ENCODE results near the gene CDK13. TPM values are rescaled to one million over a fixed set of nuclear protein-coding genes. Genes with fewer than 3 reads are reported as not detected.
A peak's percentile ranks its signal among the peaks of the same experiment; 100 is the strongest.

Gene CDK13
- polyA plus RNA-seq, 2 of the 4 experiments (the other 2 are of a cell fraction), result 18.2 to 39.6 TPM

DNA sequence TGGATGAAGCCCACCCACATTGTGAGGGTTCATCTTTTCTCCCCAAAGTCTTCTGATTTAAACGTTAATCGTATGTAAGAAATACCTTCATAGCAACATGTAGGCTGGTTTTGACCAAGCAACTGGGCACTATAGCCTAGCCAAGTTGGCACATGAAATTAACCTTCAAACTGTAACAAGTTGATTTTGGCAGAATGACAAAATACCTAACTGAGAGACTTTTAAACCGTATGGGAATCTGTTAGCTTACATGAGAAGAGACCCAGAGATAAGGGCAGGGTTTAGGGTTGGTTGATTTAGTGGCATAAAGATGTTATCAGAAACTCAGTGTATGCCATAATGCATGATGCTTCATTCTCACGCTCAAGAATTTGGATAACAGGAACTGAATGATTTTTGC is 69.5 kb downstream of the CDK13 start:
- ChIA-PET CTCF (interaction anchor here (1.1 to 1.4 kb wide), 2 partner anchors 9 to 123 kb away, joined by 4 read pairs; no protein-coding TSS in a partner anchor), POLR2A (no interaction called here)
- H3K27ac ChIP-seq, result no peak overlapping the region
- TF ChIP-seq ZC3H11A (IDR thresholded peaks at IDR 0.05) (no peak), FOSL2 (IDR thresholded peaks at IDR 0.05) (no peak), FOSL2 (CRISPR knock-in tag; IDR thresholded peaks at IDR 0.05) (no peak), TP53 (CRISPR knock-in tag; IDR thresholded peaks at IDR 0.05) (no peak), SMC3 (IDR thresholded peaks at IDR 0.05) (no peak), GATA3 (IDR thresholded peaks at IDR 0.05; ENCODE audit: borderline replicate concordance) (no peak), RAD21 (conservative IDR thresholded peaks at IDR 0.05 in 1 of 2, IDR thresholded peaks at IDR 0.05 in 1 of 2) (no peak), HDAC2 (IDR thresholded peaks at IDR 0.05) (no peak)
- TF ChIP-seq, protein P1, sequence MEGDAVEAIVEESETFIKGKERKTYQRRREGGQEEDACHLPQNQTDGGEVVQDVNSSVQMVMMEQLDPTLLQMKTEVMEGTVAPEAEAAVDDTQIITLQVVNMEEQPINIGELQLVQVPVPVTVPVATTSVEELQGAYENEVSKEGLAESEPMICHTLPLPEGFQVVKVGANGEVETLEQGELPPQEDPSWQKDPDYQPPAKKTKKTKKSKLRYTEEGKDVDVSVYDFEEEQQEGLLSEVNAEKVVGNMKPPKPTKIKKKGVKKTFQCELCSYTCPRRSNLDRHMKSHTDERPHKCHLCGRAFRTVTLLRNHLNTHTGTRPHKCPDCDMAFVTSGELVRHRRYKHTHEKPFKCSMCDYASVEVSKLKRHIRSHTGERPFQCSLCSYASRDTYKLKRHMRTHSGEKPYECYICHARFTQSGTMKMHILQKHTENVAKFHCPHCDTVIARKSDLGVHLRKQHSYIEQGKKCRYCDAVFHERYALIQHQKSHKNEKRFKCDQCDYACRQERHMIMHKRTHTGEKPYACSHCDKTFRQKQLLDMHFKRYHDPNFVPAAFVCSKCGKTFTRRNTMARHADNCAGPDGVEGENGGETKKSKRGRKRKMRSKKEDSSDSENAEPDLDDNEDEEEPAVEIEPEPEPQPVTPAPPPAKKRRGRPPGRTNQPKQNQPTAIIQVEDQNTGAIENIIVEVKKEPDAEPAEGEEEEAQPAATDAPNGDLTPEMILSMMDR (IDR thresholded peaks at IDR 0.05), result no peak
- FAIRE-seq, result peak; percentile 32
- H3K9me3 ChIP-seq, result no peaks in the 10 kb centered on the region
- H3K4me2 ChIP-seq, result no peak overlapping the region
- peaks cover 36% of the 10 kb centered on the region for H3K4me1 ChIP-seq
- no peak overlapping the region for H3K4me3 ChIP-seq
- WGBS (ENCODE audit: missing lambda C conversion rate), result 78% methylated on average over 4 of the region's 4 CpGs
- no peak for ATAC-seq
- DNase-seq (ENCODE audit: low read depth in 1 of 2, low spot score in 1 of 2), result no peak

DNA sequence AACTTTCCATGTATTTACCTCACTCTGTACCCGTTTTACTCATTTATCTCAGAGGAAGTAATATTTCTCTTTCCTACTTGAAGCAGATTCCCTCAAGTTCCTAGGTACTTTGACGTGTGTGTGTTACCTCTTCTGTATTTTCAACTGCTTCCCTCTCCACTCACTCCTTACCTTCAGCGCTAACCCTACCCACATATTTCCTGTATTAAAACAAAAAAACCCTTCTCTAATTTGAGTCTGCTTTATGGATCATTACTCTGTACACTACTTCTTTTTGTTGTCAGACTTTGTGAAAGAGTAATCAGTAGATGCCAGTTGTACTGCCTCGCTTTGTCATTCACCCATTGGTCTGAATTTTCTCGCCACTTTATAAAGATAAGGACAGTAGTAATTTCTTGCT is 74.0 kb downstream of the CDK13 start:
- no peak overlapping the region for H3K4me2 ChIP-seq
- no peak for FAIRE-seq
- CTCF ChIA-PET, result no interaction called here
- H3K9me3 ChIP-seq, result no peaks in the 10 kb centered on the region
- POLR2A ChIA-PET, result no interaction called here
- no peak overlapping the region for H3K27ac ChIP-seq
- no peak for DNase-seq (ENCODE audit: low read depth in 1 of 2, low spot score in 1 of 2)
- WGBS (ENCODE audit: missing lambda C conversion rate), result 93% methylated on average over 5 of the region's 5 CpGs
- H3K4me1 ChIP-seq, result peaks cover 9% of the 10 kb centered on the region; the same call in 2 of the 3 replicates
- ATAC-seq, result no peak
- H3K4me3 ChIP-seq, result no peak overlapping the region
- TF ChIP-seq ZSCAN20 (CRISPR knock-in tag; IDR thresholded peaks at IDR 0.05) (no peak), SMC3 (IDR thresholded peaks at IDR 0.05) (no peak), RARB (CRISPR knock-in tag; IDR thresholded peaks at IDR 0.05) (no peak)

DNA sequence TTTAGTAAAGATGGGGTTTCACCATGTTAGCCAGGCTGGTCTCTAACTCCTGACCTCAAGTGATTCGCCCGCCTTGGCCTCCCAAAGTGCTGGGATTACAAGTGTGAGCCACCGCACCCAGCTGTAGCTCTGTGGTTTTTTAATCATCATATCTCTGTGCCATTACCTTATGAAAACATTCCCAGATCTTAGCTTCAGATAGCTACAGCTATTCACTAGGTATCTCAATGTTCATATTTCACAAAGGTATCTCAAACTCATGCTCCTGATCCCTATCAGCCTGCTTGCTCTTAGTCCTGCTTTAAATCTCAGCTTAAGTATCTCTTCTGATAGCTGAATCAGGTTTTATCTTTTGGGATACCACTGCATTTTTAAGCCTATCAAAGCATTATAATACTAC is 74.8 kb downstream of the CDK13 start:
- H3K27ac ChIP-seq, result no peak overlapping the region
- POLR2A ChIA-PET, result no interaction called here
- H3K9me3 ChIP-seq, result no peaks in the 10 kb centered on the region
- TF ChIP-seq CBX8 (IDR thresholded peaks at IDR 0.05), result no peak
- TF ChIP-seq NR3C1 (IDR thresholded peaks at IDR 0.05), result no peak
- TF ChIP-seq, protein P2, sequence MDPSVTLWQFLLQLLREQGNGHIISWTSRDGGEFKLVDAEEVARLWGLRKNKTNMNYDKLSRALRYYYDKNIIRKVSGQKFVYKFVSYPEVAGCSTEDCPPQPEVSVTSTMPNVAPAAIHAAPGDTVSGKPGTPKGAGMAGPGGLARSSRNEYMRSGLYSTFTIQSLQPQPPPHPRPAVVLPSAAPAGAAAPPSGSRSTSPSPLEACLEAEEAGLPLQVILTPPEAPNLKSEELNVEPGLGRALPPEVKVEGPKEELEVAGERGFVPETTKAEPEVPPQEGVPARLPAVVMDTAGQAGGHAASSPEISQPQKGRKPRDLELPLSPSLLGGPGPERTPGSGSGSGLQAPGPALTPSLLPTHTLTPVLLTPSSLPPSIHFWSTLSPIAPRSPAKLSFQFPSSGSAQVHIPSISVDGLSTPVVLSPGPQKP (IDR thresholded peaks at IDR 0.05; ENCODE audit: low read depth, low read length), result no peak
- TF ChIP-seq CBX2 (IDR thresholded peaks at IDR 0.05; ENCODE audit: borderline replicate concordance, low read depth), result no peak
- TF ChIP-seq BHLHE40 (IDR thresholded peaks at IDR 0.05; ENCODE audit: low read depth, low read length), result no peak
- ATAC-seq (no peak), DNase-seq (ENCODE audit: low read depth in 1 of 2, low spot score in 1 of 2) (no peak), FAIRE-seq (no peak)
- CTCF ChIA-PET, result no interaction called here
- WGBS (ENCODE audit: missing lambda C conversion rate), result 98% methylated on average over 3 of the region's 3 CpGs
- H3K4me2 ChIP-seq, result no peak overlapping the region
- H3K4me1 ChIP-seq, result 0 out of 3 replicates have a peak, but pooled peaks cover 3% of the 10 kb centered on the region
- no peak overlapping the region for H3K4me3 ChIP-seq

DNA sequence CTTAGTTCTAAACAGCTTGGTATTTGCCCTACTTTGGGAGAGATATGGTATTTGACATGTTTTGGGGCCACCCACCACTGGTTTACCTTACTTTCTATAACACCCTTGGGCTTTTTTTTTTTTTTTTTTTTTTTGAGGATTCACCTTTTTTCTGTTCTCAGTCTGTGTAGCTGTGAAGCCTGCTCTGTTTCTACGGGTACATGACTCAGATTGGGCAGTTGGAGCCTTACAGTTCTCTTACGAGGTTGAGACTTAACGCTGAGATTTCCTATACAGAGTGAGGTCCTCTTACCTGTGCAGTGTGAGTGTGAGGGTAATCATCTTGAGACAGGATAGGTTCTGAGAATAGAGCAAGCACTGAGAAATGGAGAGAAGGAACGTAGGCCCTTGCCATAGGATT is 77.5 kb downstream of the CDK13 start:
- no peaks in the 10 kb centered on the region for H3K9me3 ChIP-seq

More for the DNA sequence above, 77.5 kb downstream of the CDK13 start:
- ChIA-PET CTCF (interaction anchor here (0.6 to 3.5 kb wide), 5 partner anchors 9 to 129 kb away, joined by 3 to 13 read pairs (median 4); no protein-coding TSS in a partner anchor), POLR2A (interaction anchor here (0.7 kb wide), 1 partner anchor 406 kb away, joined by 10 read pairs; no protein-coding TSS in a partner anchor)
- H3K4me1 ChIP-seq, result no peaks in the 10 kb centered on the region
- H3K27ac ChIP-seq, result no peak overlapping the region
- WGBS (ENCODE audit: missing lambda C conversion rate), result 93% methylated on average over 4 of the region's 4 CpGs
- no peak for ATAC-seq
- no peak for DNase-seq (ENCODE audit: low read depth in 1 of 2, low spot score in 1 of 2)
- TF ChIP-seq, protein P3, sequence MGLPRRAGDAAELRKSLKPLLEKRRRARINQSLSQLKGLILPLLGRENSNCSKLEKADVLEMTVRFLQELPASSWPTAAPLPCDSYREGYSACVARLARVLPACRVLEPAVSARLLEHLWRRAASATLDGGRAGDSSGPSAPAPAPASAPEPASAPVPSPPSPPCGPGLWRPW (IDR thresholded peaks at IDR 0.05), result no peak
- TF ChIP-seq ZC3H11A (IDR thresholded peaks at IDR 0.05), result no peak
- no peak for TF ChIP-seq EHMT2 (IDR thresholded peaks at IDR 0.05; ENCODE audit: low read depth)
- TF ChIP-seq FOSL2 (IDR thresholded peaks at IDR 0.05), result no peak
- no peak for TF ChIP-seq FOSL2 (CRISPR knock-in tag; IDR thresholded peaks at IDR 0.05)
- TF ChIP-seq JUNB (IDR thresholded peaks at IDR 0.05), result no peak
- TF ChIP-seq BHLHE40 (IDR thresholded peaks at IDR 0.05; ENCODE audit: low read depth, low read length), result no peak
- no peak for TF ChIP-seq SREBF2 (IDR thresholded peaks at IDR 0.05)
- TF ChIP-seq, protein P4, sequence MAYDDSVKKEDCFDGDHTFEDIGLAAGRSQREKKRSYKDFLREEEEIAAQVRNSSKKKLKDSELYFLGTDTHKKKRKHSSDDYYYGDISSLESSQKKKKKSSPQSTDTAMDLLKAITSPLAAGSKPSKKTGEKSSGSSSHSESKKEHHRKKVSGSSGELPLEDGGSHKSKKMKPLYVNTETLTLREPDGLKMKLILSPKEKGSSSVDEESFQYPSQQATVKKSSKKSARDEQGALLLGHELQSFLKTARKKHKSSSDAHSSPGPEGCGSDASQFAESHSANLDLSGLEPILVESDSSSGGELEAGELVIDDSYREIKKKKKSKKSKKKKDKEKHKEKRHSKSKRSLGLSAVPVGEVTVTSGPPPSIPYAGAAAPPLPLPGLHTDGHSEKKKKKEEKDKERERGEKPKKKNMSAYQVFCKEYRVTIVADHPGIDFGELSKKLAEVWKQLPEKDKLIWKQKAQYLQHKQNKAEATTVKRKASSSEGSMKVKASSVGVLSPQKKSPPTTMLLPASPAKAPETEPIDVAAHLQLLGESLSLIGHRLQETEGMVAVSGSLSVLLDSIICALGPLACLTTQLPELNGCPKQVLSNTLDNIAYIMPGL (CRISPR knock-in tag; IDR thresholded peaks at IDR 0.05; ENCODE audit: borderline replicate concordance), result no peak
- TF ChIP-seq, protein P5, sequence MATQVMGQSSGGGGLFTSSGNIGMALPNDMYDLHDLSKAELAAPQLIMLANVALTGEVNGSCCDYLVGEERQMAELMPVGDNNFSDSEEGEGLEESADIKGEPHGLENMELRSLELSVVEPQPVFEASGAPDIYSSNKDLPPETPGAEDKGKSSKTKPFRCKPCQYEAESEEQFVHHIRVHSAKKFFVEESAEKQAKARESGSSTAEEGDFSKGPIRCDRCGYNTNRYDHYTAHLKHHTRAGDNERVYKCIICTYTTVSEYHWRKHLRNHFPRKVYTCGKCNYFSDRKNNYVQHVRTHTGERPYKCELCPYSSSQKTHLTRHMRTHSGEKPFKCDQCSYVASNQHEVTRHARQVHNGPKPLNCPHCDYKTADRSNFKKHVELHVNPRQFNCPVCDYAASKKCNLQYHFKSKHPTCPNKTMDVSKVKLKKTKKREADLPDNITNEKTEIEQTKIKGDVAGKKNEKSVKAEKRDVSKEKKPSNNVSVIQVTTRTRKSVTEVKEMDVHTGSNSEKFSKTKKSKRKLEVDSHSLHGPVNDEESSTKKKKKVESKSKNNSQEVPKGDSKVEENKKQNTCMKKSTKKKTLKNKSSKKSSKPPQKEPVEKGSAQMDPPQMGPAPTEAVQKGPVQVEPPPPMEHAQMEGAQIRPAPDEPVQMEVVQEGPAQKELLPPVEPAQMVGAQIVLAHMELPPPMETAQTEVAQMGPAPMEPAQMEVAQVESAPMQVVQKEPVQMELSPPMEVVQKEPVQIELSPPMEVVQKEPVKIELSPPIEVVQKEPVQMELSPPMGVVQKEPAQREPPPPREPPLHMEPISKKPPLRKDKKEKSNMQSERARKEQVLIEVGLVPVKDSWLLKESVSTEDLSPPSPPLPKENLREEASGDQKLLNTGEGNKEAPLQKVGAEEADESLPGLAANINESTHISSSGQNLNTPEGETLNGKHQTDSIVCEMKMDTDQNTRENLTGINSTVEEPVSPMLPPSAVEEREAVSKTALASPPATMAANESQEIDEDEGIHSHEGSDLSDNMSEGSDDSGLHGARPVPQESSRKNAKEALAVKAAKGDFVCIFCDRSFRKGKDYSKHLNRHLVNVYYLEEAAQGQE (IDR thresholded peaks at IDR 0.05), result no peak
- H3K4me2 ChIP-seq, result no peak overlapping the region
- H3K4me3 ChIP-seq, result no peak overlapping the region
- no peak for FAIRE-seq

Data from A549 (cell line).